Measurements from ENCODE around the gene PRKAA2. TPM values are rescaled to one million over a fixed set of nuclear protein-coding genes. Genes with fewer than 3 reads are reported as not detected.
"Not testable (repeated sequence)": the region's sequence is repeated elsewhere in the genome, so short reads cannot be mapped to it uniquely, and the experiment has no call there.

The PRKAA2 gene
- polyA plus RNA-seq (2011; rRNA removed): 0.70 and 1.6 TPM in 2 replicates
- polyA minus RNA-seq (2011; rRNA and poly(A)+ RNA removed): 1.4 and 1.8 TPM in 2 replicates

DNA sequence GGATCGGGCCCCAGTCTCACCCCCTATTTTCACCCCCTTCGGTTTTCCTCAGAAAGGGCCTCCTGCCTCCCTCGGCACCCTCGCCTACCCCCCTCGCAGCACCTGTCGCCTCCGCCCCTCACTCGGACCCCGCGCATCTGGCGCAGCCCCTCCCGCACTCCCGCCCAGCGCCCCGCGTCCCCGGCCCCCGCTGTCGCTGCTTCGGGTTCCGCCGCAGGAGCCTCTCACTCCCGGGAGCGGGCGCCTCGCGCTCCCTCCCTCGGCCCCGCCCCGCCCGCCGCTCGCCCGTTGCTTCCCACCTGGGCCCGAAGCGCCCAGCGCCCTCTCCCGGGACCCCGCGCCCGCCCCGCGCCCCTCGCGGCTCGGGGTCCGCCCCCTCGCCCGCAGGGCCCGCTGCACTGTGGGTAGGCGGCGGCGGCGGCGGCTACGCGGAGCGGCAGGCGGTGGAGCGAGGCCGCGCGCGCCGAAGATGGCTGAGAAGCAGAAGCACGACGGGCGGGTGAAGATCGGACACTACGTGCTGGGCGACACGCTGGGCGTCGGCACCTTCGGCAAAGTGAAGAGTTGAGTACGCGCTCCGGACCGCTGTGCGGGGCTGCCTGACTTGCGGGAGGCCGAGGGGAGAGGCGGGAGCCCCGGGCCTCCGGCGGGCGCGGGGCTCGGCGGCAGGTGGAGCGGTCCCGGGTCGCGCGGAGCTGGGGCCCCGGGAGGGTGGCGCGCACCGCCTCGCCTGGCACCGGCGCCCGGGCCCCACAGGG is at the start of gene PRKAA2:
PRKAA2 (plus strand) TSS at position 396 of the 758 bp plus-strand sequence; CDS start at position 470, 74 bp downstream.
- ChIA-PET CTCF (interaction anchor here (0.6 kb wide), 1 partner anchor 562 kb away, joined by 4 read pairs; no protein-coding TSS in a partner anchor), POLR2A (no interaction called here)
- Histone ChIP-seq H3K4me3 (ENCODE audit: low read depth, low read length) (peak within 1 kb of the TSS; percentile 84), H3K36me3 (ENCODE audit: control insufficient read depth, insufficient read depth, low read length) (no peaks in the 10 kb centered on the region), H3K27me3 (ENCODE audit: control insufficient read depth, insufficient read depth, low read length) (no peaks in the 10 kb centered on the region)
- DNase-seq (ENCODE audit: low read depth): no peak
- TF ChIP-seq CTCF (IDR thresholded peaks at IDR 0.05; ENCODE audit: insufficient read depth, low read depth, low read length): no peak

DNA sequence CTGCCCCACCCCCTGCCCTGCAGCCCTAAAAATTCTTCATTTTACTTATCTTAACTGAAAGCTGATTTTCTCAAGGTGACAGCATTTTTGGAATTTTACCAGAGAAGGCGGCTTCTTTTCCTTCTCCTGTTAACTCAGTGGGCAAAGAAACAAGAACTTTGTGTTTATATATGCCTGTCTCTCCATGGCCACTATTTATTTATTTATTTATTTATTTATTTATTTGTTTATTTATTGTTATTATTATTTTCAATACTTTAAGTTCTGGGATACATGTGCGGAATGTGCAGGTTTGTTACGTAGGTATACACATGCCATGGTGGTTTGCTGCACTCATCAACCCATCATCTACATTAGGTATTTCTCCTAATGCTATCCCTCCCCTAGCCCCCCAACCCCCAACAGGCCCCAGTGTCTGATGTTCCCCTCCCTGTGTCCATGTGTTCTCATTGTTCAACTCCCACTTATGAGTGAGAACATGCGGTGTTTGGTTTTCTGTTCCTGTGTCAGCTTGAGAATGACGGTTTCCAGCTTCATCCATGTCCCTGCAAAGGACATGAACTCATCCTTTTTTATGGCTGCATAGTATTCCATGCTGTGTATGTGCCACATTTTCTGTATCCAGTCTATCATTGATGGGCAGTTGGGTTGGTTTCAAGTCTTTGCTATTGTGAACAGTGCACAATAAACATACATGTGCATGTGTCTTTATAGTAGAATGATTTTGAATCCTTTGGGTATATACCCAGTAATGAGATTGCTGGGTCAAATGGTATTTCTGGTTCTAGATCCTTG is 49.5 kb upstream of the PRKAA2 start:
- H3K36me3 ChIP-seq (ENCODE audit: control insufficient read depth, insufficient read depth, low read length); H3K27me3 ChIP-seq (ENCODE audit: control insufficient read depth, insufficient read depth, low read length); H3K4me3 ChIP-seq (ENCODE audit: low read depth, low read length); POLR2A ChIA-PET; DNase-seq (ENCODE audit: low read depth); CTCF ChIA-PET: not testable (repeated sequence)

GRCh38 chr1:56610097-56610496 is 35.0 kb upstream of the PRKAA2 start:
- DNase-seq (ENCODE audit: low read depth); H3K36me3 ChIP-seq (ENCODE audit: control insufficient read depth, insufficient read depth, low read length); POLR2A ChIA-PET; H3K27me3 ChIP-seq (ENCODE audit: control insufficient read depth, insufficient read depth, low read length); H3K4me3 ChIP-seq (ENCODE audit: low read depth, low read length); CTCF ChIA-PET: not testable (repeated sequence)

GRCh38 chr1:56610770-56611169 is 34.3 kb upstream of the PRKAA2 start:
- POLR2A ChIA-PET; H3K4me3 ChIP-seq (ENCODE audit: low read depth, low read length); H3K36me3 ChIP-seq (ENCODE audit: control insufficient read depth, insufficient read depth, low read length); CTCF ChIA-PET; DNase-seq (ENCODE audit: low read depth); H3K27me3 ChIP-seq (ENCODE audit: control insufficient read depth, insufficient read depth, low read length): not testable (repeated sequence)

GRCh38 chr1:56617141-56617540 is 28.0 kb upstream of the PRKAA2 start:
- H3K27me3 ChIP-seq (ENCODE audit: control insufficient read depth, insufficient read depth, low read length): no peaks in the 10 kb centered on the region
- ChIA-PET CTCF (no interaction called here), POLR2A (no interaction called here)
- H3K36me3 ChIP-seq (ENCODE audit: control insufficient read depth, insufficient read depth, low read length): no peaks in the 10 kb centered on the region
- H3K4me3 ChIP-seq (ENCODE audit: low read depth, low read length): no peak overlapping the region
- no peak for TF ChIP-seq CTCF (IDR thresholded peaks at IDR 0.05; ENCODE audit: insufficient read depth, low read depth, low read length)
- no peak for DNase-seq (ENCODE audit: low read depth)

DNA sequence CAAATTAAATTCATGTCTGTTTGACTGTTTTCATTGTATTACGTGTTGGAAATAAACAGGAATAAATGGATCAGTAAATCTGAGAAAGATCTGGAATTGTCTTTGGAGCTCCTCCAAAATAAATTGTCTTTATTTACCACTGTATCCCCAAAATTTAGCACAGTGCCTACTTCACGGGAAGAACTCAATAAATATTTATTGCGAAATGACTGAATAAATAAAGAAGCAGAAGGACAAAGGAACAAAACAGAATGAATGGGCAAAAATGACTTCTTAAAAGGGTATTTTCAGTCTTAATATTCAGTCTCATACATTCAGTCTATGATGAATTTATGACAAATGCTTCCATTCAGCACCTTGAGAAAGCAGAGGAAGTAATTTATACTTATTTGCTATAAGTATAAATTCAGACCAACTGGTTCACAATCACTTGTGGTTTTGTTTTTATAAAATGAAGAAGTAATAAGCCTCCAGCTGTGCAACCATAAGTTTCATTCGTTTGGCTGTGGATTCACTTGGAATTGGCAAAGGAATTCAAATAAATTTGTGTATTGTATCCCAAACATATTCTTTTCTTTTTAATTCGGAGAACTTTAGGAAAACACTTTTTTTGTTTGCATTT is 19.2 kb upstream of the PRKAA2 start:
- no peak for TF ChIP-seq CTCF (IDR thresholded peaks at IDR 0.05; ENCODE audit: insufficient read depth, low read depth, low read length)
- no peak overlapping the region for H3K4me3 ChIP-seq (ENCODE audit: low read depth, low read length)
- no peaks in the 10 kb centered on the region for H3K27me3 ChIP-seq (ENCODE audit: control insufficient read depth, insufficient read depth, low read length)
- DNase-seq (ENCODE audit: low read depth): no peak
- no peaks in the 10 kb centered on the region for H3K36me3 ChIP-seq (ENCODE audit: control insufficient read depth, insufficient read depth, low read length)
- CTCF ChIA-PET: no interaction called here
- POLR2A ChIA-PET: interaction anchor here (0.6 kb wide), 2 partner anchors 52 to 856 kb away, joined by 3 read pairs; no protein-coding TSS in a partner anchor
